LNCaP clone FGC (cell line): Measurements from ENCODE around the gene PTX4.

Experiments
- DNase-seq: peaks from one replicate; pipeline ENCODE4 v3.0.0-alpha.2; 2011; ENCODE audit warnings: low read depth
- H3K4me3 ChIP-seq: 2 replicates; pipeline ENCODE4 v1.5.1; 2011; ENCODE audit warnings: mild to moderate bottlenecking, low read depth, low read length, control low read depth
- TF ChIP-seq, protein P1 (sequence below): IDR thresholded peaks from 2 replicates; pipeline ENCODE4 v1.5.1; 2012; ENCODE audit warnings: mild to moderate bottlenecking; ENCODE audit not compliant: control insufficient read depth, insufficient read depth; ENCODE audit errors: extremely low read depth

PTX4 gene

GRCh38 chr16:1498899-1499676 is 10.3 kb upstream of the PTX4 start:
- no peak overlapping the region for H3K4me3 ChIP-seq
- no peak for DNase-seq
- TF ChIP-seq, protein P1, sequence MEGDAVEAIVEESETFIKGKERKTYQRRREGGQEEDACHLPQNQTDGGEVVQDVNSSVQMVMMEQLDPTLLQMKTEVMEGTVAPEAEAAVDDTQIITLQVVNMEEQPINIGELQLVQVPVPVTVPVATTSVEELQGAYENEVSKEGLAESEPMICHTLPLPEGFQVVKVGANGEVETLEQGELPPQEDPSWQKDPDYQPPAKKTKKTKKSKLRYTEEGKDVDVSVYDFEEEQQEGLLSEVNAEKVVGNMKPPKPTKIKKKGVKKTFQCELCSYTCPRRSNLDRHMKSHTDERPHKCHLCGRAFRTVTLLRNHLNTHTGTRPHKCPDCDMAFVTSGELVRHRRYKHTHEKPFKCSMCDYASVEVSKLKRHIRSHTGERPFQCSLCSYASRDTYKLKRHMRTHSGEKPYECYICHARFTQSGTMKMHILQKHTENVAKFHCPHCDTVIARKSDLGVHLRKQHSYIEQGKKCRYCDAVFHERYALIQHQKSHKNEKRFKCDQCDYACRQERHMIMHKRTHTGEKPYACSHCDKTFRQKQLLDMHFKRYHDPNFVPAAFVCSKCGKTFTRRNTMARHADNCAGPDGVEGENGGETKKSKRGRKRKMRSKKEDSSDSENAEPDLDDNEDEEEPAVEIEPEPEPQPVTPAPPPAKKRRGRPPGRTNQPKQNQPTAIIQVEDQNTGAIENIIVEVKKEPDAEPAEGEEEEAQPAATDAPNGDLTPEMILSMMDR = no peak

DNA sequence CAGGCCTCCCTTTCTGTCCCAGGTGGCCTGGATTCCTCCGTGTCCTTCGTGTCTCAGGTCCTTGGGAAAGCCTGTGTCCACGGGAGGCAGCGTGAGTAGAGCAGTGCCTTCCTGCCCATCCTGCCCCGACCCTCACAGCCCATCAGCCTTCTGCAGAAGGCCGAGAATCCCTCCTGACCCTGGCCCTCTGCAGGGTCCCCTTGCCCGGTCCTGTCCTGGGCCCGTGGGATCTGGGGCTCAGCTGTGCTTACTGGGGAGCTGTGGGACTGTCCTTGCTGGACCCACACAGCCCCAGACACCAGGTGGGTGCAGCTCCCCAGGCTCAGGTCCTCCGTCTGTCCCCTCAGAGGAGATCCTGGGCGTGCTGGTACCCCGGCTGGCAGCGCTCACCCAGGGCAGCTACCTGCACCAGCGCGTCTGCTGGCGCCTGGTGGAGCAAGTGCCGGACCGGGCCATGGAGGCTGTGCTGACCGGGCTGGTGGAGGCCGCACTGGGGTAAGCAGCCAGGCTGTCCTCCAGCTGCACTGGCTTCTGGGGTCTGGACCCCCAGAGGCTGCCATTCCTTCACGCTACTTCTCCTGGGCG is 8.4 kb upstream of the PTX4 start:
- no peak overlapping the region for H3K4me3 ChIP-seq
- DNase-seq = no peak
- TF ChIP-seq, protein P1 = no peak

- TF ChIP-seq, protein P1 = no peak
- H3K4me3 ChIP-seq = no peak overlapping the region
Measured at GRCh38 chr16:1496464-1496863, 7.7 kb upstream of the PTX4 start.

GRCh38 chr16:1495889-1496262 is 7.1 kb upstream of the PTX4 start:
- H3K4me3 ChIP-seq = no peak overlapping the region
- TF ChIP-seq, protein P1 = no peak
- no peak for DNase-seq

More at GRCh38 chr16:1496464-1496863, 7.7 kb upstream of the PTX4 start:
- DNase-seq = no peak

DNA sequence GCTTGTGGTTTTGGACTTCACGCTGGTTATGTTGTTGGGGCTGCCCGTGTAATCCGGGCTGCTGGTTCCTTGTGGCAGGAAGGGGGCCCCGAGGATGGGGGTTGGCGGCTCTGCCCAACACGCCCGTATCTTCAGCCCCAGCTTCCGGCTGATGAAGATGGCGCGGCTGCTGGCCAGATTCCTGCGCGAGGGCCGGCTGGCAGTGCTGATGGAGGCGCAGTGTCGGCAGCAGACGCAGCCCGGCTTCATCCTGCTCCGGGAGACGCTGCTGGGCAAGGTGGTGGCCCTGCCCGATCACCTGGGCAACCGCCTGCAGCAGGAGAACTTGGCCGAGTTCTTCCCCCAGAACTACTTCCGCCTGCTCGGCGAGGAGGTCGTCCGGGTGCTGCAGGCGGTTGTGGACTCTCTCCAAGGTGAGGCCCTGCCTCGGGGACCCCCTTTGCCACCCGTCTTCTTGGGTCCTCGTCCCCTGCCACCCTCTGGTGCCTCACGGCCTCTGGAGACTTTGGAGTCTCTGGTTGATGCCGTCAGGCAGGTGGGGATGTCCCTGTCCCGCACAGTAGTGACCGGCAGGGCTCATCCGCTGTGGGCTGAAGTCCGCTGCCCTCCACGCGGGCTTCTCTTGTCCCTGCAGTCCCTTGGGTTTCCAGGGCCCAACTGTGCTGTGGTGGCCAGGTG is 6.6 kb upstream of the PTX4 start:
- TF ChIP-seq, protein P1 = no peak
- no peak overlapping the region for H3K4me3 ChIP-seq
- DNase-seq = no peak

DNA sequence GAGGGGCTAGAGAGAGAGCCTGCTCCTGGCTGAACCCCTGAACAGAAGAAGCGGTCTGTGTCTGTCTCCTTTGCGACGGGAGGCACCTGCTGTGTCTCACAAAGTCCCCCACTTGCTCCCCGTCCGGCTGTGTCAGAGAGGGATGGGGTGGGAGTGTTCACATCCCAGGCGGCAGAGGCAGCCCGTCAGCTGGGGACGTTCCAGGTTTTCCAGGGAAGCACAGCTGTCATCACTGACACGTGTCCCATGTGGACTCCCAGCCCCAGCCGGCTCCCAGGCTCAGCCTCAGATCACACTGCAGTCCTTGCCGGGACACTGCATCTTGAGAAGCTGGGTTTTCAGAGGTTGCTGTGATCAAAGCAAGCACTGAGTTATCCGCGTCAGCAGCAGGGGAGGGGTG is 6.0 kb upstream of the PTX4 start:
- no peak for DNase-seq
- H3K4me3 ChIP-seq = peak overlapping the region; percentile 85

More for the DNA sequence above, 6.0 kb upstream of the PTX4 start:
- TF ChIP-seq, protein P1 = no peak
